ENCODE measurements around the gene DNM3.

DNA sequence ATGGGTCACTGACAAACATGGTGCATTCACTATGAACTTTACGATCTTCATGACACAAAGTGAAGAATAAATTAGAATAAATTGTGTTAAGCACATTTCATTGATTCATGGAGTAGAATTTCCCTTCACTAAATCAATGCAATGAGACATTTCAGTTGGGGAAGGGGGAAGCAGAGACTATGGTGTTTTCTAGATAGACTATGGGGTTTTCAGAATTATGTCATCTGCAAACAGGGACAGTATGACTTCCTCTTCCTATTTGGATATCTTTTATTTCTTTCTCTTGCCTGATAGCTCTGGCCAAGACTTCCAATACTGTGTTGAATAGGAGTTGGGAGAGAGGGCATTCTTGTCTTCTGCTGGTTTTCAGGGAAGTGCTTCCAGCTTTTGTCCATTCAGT, 499.2 kb downstream of the DNM3 start:
- TF ChIP-seq, protein P1, sequence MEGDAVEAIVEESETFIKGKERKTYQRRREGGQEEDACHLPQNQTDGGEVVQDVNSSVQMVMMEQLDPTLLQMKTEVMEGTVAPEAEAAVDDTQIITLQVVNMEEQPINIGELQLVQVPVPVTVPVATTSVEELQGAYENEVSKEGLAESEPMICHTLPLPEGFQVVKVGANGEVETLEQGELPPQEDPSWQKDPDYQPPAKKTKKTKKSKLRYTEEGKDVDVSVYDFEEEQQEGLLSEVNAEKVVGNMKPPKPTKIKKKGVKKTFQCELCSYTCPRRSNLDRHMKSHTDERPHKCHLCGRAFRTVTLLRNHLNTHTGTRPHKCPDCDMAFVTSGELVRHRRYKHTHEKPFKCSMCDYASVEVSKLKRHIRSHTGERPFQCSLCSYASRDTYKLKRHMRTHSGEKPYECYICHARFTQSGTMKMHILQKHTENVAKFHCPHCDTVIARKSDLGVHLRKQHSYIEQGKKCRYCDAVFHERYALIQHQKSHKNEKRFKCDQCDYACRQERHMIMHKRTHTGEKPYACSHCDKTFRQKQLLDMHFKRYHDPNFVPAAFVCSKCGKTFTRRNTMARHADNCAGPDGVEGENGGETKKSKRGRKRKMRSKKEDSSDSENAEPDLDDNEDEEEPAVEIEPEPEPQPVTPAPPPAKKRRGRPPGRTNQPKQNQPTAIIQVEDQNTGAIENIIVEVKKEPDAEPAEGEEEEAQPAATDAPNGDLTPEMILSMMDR (IDR thresholded peaks at IDR 0.05; ENCODE audit: low read length): no peak
- TF ChIP-seq EZH2 (optimal IDR thresholded peaks at IDR 0.05; ENCODE audit: low read depth, low read length): no peak
